ENCODE measurements around the gene ELK4. TPM values are rescaled to one million over a fixed set of nuclear protein-coding genes. Genes with fewer than 3 reads are reported as not detected.
A peak's percentile ranks its signal among the peaks of the same experiment; 100 is the strongest.

The ELK4 gene, protein sequence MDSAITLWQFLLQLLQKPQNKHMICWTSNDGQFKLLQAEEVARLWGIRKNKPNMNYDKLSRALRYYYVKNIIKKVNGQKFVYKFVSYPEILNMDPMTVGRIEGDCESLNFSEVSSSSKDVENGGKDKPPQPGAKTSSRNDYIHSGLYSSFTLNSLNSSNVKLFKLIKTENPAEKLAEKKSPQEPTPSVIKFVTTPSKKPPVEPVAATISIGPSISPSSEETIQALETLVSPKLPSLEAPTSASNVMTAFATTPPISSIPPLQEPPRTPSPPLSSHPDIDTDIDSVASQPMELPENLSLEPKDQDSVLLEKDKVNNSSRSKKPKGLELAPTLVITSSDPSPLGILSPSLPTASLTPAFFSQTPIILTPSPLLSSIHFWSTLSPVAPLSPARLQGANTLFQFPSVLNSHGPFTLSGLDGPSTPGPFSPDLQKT
- 81.8 and 83.1 TPM in 2 replicates for total RNA-seq

DNA sequence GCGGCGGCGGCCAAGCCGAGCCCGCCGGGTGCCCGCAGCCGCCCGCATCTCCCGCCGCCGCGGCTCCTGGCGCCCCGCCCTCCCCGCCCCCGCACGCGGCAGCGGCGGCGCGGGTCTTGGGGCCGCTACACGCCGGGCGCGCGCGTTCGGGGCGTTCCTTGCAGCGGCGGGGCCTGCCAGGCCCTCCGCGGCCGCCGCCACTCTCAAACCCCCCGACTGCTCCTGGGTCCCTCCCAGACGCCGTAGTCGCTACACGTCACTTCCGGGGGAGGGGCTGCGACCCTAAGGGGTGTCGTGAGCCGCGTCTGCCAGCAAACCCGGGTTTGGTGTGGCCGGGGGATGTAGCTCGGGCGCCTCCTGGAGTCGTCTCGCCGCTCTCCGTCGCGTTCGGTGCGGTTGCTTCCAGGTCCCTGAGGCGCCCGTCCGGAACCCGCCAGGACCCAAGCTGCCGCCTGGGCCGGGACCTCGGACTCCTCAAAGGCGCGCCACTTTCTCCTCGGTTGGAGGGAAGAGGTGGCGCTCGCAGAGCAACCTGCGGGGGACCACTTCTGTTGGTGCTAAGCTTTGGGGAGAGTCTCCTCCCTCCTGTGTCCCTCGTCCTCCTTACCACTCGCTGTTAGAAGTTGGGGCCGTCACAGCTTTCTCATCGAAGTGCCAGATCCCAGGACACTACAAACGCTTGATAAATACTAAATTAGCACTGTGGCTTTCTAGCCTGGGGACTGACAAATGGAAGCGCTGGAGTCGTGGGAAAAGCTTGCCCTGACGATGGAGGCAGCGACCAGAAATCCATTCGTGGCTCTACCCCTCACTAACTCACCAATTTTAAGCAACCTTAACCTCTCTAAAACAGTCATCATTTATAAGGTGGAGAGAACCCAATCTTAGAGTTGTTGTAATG, at the start of gene ELK4:
ELK4 (minus strand) TSS at position 244 of the 901 bp plus-strand sequence. CDS start 8,129 bp downstream, outside the sequence.
- Mint-ChIP-seq H3K4me3 (peak within 1 kb of the TSS; percentile 96), H3K4me1 (peaks cover 33% of the 10 kb centered on the region), H3K27ac (peak within 1 kb of the TSS; percentile 97), H3K36me3 (ENCODE audit: low read depth) (peaks cover 16% of the 10 kb centered on the region), H3K27me3 (peaks cover 7% of the 10 kb centered on the region), H3K9me3 (no peaks in the 10 kb centered on the region)
- intact Hi-C loops (cut with micrococcal nuclease) = loop anchor here (1.0 to 5.0 kb wide), 8 partner anchors 16 to 510 kb away; no protein-coding TSS in a partner anchor
- peak; percentile 100 for DNase-seq

DNA sequence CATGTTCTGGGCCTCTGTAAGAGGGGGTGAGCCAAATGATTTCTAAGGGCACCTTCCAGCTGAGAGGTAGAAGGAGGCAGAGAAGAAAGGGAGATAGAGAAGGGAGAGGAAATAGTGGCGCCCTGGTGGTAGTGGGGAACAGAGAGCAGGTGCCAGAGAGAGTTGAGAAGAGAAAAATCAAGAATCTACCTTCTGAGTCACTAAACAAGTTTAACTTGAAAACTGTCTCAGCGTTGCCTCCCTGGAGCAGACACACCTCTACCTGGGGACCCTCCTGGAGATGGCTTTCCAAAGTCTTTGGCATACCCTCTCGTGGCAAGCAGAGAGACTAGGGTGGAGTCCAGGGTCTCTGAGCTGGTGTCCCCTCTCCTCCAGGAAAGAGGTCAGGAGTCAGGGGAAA, 49.6 kb upstream of the ELK4 start:
- intact Hi-C loops (cut with micrococcal nuclease) = no loop called here
- peaks cover 9% of the 10 kb centered on the region for H3K4me1 Mint-ChIP-seq
- H3K9me3 Mint-ChIP-seq = no peaks in the 10 kb centered on the region
- no peak for DNase-seq
- H3K4me3 Mint-ChIP-seq = no peak overlapping the region
- no peak overlapping the region for H3K27ac Mint-ChIP-seq
- peaks cover 27% of the 10 kb centered on the region for H3K27me3 Mint-ChIP-seq
- no peaks in the 10 kb centered on the region for H3K36me3 Mint-ChIP-seq (ENCODE audit: low read depth)

DNA sequence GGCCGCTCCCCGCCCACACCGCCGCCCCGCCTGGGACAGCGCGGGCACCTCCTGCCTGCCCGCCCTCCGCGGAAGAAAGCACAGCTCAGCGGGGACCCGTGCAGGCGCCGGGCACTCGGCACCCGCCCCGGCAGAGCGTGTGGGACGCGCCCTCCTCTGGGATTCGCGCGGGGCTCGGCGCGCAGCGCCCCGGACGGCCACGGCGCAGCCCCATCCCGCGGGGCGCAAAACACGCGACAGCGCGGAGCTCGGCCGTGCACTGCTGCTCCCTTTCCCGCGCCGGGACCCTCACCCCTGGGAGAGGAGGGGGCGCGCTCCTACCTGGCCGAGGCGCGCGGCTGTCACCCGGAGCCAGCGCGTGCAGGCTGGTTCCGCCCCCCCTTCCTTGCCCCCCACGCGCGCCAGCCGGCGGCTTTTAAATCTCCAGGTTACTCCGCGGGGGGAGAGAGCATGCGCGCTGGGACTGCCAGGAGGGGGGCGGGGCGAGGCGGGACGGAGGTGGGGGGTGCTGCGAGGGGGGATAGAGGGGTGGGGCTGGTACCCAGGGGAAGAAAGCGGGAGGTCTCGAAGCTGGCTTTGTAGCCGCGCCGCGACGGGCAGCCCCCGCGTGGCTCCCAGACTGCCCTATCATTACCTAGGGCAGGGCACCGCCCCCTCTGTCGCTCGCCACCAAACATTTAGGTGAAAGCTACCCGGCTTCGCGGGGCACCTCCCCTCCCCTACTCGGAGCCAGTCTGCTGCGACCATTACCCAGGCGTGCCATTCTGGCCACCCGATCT, 48.5 kb upstream of the ELK4 start, which contains the start of gene SLC45A3:
SLC45A3 (minus strand) TSS at position 437 of the 779 bp plus-strand sequence. CDS start 15,853 bp downstream, outside the sequence.
- H3K9me3 Mint-ChIP-seq = no peaks in the 10 kb centered on the region
- no peaks in the 10 kb centered on the region for H3K36me3 Mint-ChIP-seq (ENCODE audit: low read depth)
- peak within 1 kb of the TSS; percentile 86 for H3K4me3 Mint-ChIP-seq
- DNase-seq = peak; percentile 78
- intact Hi-C loops (cut with micrococcal nuclease) = no loop called here
- no peak within 1 kb of the TSS for H3K27ac Mint-ChIP-seq
- H3K4me1 Mint-ChIP-seq = peaks cover 9% of the 10 kb centered on the region
- peaks cover 31% of the 10 kb centered on the region for H3K27me3 Mint-ChIP-seq

DNA sequence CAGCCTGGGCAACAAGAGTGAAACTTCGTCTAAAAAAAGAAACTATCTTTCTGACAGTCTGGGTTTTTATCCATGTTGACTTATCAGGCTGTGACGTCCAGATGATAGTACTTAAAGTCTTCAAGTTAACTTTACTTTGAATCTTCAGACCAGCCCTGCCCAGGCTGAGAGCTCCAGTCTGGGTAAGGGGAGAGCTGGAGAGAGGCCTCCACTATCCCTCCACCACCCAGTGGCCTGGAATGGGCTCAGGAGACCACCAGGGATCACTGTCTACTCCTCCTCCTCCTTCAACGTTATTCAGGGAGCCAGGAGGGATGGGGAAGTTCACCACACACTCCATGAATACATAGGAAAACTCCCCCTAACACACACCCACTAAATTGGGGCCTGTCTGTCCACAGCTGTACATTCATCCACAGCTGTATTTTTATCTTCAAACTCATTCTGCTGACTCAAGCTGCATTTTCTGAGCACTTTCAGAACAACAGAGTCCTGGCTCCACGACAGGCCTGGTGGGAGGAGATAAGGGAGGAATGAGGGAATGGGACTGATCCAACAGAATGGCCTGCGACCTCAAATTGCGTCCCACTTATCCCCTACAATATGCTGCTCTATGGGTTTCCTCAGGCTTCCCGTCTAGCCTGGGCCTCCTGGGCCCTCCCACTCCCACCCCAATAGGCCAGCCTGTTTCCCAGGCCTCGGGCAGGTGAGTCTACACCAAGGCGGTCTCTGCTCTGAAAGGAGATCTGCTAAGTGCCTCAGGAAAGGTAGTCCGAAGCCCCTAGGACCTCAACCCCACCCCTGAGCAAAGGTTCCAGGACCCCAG, 46.7 kb upstream of the ELK4 start:
- H3K27me3 Mint-ChIP-seq = peaks cover 29% of the 10 kb centered on the region
- peaks cover 9% of the 10 kb centered on the region for H3K4me1 Mint-ChIP-seq
- no peaks in the 10 kb centered on the region for H3K9me3 Mint-ChIP-seq
- no peak for DNase-seq
- no peak overlapping the region for H3K27ac Mint-ChIP-seq
- no peaks in the 10 kb centered on the region for H3K36me3 Mint-ChIP-seq (ENCODE audit: low read depth)
- H3K4me3 Mint-ChIP-seq = no peak overlapping the region
- intact Hi-C loops (cut with micrococcal nuclease) = loop anchor here (5.0 kb wide), 1 partner anchor 69 kb away; no protein-coding TSS in a partner anchor

DNA sequence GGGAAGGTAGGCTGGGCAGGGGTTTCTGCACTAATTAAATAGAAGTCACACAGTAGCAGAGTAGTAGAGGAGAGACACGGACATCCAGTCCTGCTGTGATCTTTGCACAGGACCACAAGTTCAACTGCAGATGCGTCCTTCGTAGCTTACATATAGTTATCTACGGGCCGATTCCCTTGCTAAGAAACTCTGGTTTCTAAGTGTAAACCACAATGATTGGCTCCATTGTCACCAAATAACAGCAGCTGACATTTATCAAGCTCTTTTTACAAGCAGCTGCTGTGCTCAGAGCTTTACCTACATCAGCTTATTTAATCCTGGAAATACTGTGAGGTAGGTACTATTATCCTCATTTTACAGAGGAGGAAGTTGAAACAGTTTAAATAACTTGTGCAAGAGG, 45.4 kb upstream of the ELK4 start:
- Mint-ChIP-seq H3K36me3 (ENCODE audit: low read depth) (no peaks in the 10 kb centered on the region), H3K27ac (no peak overlapping the region), H3K4me1 (peaks cover 9% of the 10 kb centered on the region), H3K4me3 (no peak overlapping the region), H3K27me3 (peaks cover 28% of the 10 kb centered on the region), H3K9me3 (no peaks in the 10 kb centered on the region)
- intact Hi-C loops (cut with micrococcal nuclease) = loop anchor here (5.0 kb wide), 1 partner anchor 70 kb away; no protein-coding TSS in a partner anchor
- no peak for DNase-seq

DNA sequence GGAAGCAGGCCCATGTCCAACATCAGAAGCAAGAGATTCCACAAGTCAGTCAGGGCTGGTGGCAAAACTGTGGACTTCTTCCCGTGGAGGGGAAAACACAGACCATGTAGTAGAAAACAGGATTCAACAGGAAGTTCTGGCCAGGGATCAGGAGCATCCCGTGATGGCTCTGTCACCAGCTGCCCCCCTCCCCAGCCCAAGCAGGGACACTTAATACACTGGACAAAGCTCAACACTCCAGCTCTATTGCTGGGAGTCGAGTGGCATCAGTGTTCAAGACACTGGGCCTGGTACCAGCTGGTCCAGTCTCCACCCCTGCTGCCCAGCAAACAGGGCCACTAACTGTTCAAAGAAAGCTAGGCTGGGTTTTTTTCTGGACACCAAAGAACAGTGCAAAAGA, 44.8 kb upstream of the ELK4 start:
- no peak overlapping the region for H3K27ac Mint-ChIP-seq
- intact Hi-C loops (cut with micrococcal nuclease) = loop anchor here (5.0 kb wide), 1 partner anchor 71 kb away; no protein-coding TSS in a partner anchor
- H3K36me3 Mint-ChIP-seq (ENCODE audit: low read depth) = no peaks in the 10 kb centered on the region
- no peaks in the 10 kb centered on the region for H3K9me3 Mint-ChIP-seq
- DNase-seq = no peak
- H3K4me1 Mint-ChIP-seq = peaks cover 9% of the 10 kb centered on the region
- H3K4me3 Mint-ChIP-seq = no peak overlapping the region
- H3K27me3 Mint-ChIP-seq = peaks cover 25% of the 10 kb centered on the region

DNA sequence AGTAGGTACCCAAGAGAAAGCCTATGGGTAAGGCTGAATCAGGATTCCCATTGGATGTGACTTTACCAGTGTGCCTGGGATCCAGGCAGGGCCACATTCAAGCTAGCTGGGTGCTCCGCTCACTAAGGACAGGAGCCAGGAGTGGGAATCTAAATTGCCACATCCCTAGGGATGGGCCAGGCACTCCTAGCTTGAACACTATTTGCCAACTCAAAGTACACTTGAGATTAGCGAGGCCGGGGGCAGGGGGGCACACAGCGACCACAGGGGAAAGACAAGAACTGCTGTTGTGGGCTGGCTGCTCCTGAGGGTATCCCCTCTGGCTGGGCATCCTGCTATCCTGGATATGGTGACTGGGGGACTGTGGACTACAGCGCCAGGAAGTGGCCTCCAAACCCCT, 44.2 kb upstream of the ELK4 start:
- H3K4me3 Mint-ChIP-seq = no peak overlapping the region
- intact Hi-C loops (cut with micrococcal nuclease) = loop anchor here (5.0 kb wide), 1 partner anchor 71 kb away; no protein-coding TSS in a partner anchor
- H3K27ac Mint-ChIP-seq = no peak overlapping the region
- H3K4me1 Mint-ChIP-seq = peaks cover 7% of the 10 kb centered on the region
- H3K36me3 Mint-ChIP-seq (ENCODE audit: low read depth) = no peaks in the 10 kb centered on the region
- peaks cover 19% of the 10 kb centered on the region for H3K27me3 Mint-ChIP-seq
- no peaks in the 10 kb centered on the region for H3K9me3 Mint-ChIP-seq
- DNase-seq = no peak

DNA sequence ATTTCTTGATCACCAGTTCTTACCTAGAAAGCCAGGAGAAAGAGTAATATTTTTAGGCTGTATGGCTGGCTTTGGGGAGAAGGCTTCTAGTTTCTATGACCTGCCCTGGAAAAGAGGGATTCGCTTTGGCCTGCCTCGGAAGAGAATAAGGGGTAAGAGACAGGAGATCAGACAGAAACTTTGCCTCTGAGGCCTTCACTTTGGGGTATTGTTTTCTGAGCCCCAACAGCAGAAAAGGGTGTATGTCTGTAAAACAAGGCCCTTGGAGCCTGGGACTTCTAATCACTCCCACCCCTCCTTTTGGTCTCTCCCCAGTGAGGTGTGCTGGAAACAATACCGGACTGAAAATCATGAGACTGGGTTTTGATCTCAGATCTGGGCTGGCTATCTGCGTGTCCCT, 43.4 kb upstream of the ELK4 start:
- DNase-seq = no peak
- peaks cover 15% of the 10 kb centered on the region for H3K27me3 Mint-ChIP-seq
- H3K9me3 Mint-ChIP-seq = no peaks in the 10 kb centered on the region
- peaks cover 7% of the 10 kb centered on the region for H3K4me1 Mint-ChIP-seq
- H3K36me3 Mint-ChIP-seq (ENCODE audit: low read depth) = no peaks in the 10 kb centered on the region
- H3K4me3 Mint-ChIP-seq = no peak overlapping the region
- H3K27ac Mint-ChIP-seq = no peak overlapping the region
- intact Hi-C loops (cut with micrococcal nuclease) = loop anchor here (5.0 kb wide), 1 partner anchor 72 kb away; no protein-coding TSS in a partner anchor

DNA sequence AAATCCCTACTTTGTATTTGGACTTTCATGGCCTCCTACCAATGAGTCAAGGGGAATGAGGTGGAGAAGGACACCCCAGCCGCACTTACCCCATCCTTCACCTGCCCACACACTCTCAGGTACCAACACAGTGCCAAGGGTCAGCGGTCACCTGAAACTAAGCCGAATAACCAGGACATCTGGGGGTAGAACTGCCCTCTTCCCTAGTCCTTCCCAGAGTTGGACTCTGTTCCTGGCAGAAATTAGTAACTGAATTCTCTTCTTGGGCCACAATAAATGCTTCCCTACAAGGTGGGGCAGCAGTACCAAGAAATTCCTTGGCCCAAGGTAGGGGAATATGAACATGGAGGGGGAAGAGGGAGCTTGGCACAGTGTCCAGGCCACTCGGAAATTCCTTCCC, 41.2 kb upstream of the ELK4 start:
- no peak for DNase-seq
- Mint-ChIP-seq H3K4me3 (no peak overlapping the region), H3K4me1 (no peaks in the 10 kb centered on the region), H3K9me3 (no peaks in the 10 kb centered on the region), H3K36me3 (ENCODE audit: low read depth) (no peaks in the 10 kb centered on the region), H3K27ac (no peak overlapping the region), H3K27me3 (peaks cover 15% of the 10 kb centered on the region)
- intact Hi-C loops (cut with micrococcal nuclease) = no loop called here

DNA sequence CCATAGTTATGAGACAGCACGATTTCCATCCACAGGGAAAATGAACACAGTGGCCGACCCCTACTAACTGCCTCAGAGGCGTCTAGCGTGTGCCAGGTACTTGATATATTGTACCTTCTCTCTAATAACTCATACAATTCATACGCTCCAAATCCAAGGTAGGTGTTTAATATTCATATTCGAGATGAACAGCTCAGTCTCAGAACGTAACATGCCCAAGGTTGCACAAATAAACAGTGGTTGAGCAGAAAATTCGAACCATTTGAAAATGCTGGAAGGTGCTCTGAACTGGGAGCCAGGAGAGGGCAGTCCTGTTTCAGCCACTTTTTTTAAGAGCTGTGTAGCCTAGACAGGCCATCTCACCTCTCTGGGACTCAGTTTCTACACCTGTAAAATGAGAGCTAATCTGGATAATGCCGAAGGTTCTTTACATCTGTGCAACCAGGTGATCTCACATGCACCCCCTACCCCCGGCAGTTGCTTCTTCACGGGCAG, 40.6 kb upstream of the ELK4 start:
- intact Hi-C loops (cut with micrococcal nuclease) = no loop called here
- no peak overlapping the region for H3K27ac Mint-ChIP-seq
- H3K36me3 Mint-ChIP-seq (ENCODE audit: low read depth) = no peaks in the 10 kb centered on the region
- no peak for DNase-seq
- peaks cover 16% of the 10 kb centered on the region for H3K27me3 Mint-ChIP-seq
- H3K4me3 Mint-ChIP-seq = no peak overlapping the region
- no peaks in the 10 kb centered on the region for H3K9me3 Mint-ChIP-seq
- no peaks in the 10 kb centered on the region for H3K4me1 Mint-ChIP-seq

DNA sequence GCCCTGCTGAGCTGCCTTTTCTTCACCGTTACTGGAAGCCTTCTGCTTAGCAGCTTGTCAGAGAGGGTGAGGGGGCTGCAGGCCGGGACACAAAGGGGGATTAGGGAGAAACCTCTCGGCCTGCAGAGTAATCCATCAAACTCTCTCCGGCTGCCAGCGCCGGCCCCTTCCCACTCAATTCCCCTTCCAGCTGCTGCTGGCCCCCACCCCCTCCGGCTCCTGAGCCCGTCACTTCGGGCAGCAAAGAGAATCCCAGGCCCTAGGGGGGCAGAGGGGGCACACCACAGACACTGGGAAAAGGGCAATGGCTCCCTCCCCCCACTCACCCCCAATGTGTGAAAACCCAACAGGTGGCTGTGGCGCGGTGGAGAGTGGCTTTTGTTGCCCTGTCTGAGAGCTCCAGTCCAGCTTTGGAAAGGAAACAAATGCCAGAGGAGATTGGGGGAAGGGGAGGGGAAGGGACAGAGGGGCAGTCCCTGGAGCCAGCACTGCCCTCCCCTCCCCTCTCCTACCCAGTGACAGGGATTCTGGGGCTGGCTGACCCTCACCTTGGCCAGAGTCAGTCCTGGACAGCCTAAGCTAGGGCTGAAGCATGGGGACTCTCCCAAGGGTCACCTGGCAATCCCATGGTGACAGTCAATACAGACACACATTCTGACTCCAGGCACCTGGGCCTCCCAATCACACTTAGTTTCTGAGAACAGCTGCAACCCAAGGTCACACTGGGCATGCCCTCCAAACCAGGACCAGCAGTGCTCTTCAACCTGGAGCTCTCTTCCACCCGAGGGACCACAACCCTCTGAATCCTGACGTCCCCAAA, 39.0 kb upstream of the ELK4 start:
- Mint-ChIP-seq H3K27ac (no peak overlapping the region), H3K4me3 (no peak overlapping the region), H3K36me3 (ENCODE audit: low read depth) (no peaks in the 10 kb centered on the region), H3K9me3 (no peaks in the 10 kb centered on the region), H3K4me1 (no peaks in the 10 kb centered on the region), H3K27me3 (peaks cover 8% of the 10 kb centered on the region)
- no peak for DNase-seq
- intact Hi-C loops (cut with micrococcal nuclease) = no loop called here

DNA sequence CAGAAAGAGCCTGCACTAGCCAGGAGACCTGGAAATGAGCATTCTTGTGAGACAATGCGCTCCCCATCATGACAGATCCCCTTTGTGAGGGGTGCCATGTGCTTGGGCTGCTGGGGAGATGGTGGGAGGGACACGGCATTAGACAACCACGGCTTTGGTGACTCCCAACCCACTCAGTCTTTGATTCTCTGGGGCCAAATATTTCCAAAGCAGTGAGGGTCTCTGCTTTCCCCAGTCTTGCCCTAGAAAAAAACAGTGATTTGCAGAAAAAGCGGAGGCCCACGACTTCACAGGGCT, 38.3 kb upstream of the ELK4 start:
- intact Hi-C loops (cut with micrococcal nuclease) = no loop called here
- Mint-ChIP-seq H3K9me3 (no peaks in the 10 kb centered on the region), H3K4me3 (no peak overlapping the region), H3K27ac (no peak overlapping the region), H3K4me1 (no peaks in the 10 kb centered on the region), H3K36me3 (ENCODE audit: low read depth) (no peaks in the 10 kb centered on the region), H3K27me3 (peaks cover 5% of the 10 kb centered on the region)
- no peak for DNase-seq

Measured in activated CD4-positive, alpha-beta T cell treated with anti-CD3 and anti-CD28 coated beads, Interleukin-2, amount 10 ng/mL, durations not matched to agents 24 days and 14 days (primary cell).